K562 (cell line): ENCODE results near the gene ELAC2. TPM values are rescaled to one million over a fixed set of nuclear protein-coding genes. Genes with fewer than 3 reads are reported as not detected.

Source experiments
- ATAC-seq: fragments of 200-7000 bp; cut with Tn5 transposase; 3 replicates; pipeline ENCODE4 v1.9.1; 2020; ENCODE audit warnings: moderate library complexity
- BruUV-seq: library from RNA; stranded (reverse); fragments of 400-500 nt; replicated peaks from 2 replicates; lab custom pipeline; 2021; lab: Mats Ljungman, UMichigan
- CTCF ChIA-PET: fragments of 300-600 bp; formaldehyde crosslinking; extraction: SDS; loops from one replicate; lab custom pipeline; 2021; ENCODE audit warnings: low intra/inter-chr PET ratio; lab: Yijun Ruan, JAX
- POLR2A ChIA-PET: fragments of 300-600, 350-650 bp; sonication (Branson Sonifier 250); formaldehyde crosslinking; extraction: SDS; loops from one replicate; lab custom pipeline; 2021; ENCODE audit warnings: antibody characterized with exemption, inconsistent platforms; lab: Yijun Ruan, JAX
- DNase-seq, 4 experiments: peaks; one replicate each; pipeline versions ENCODE4 v3.0.0 to v3.0.0-alpha.2; 2011 to 2018; ENCODE audit warnings: low spot score in 3 of 4, mixed read lengths in 3 of 4; ENCODE audit errors: extremely low read depth in 1 of 4
- FAIRE-seq: peaks from 2 replicates; lab custom pipeline; 2011; peaks lifted over from hg19 to GRCh38; lab: Jason Lieb, UNC
- H2AFZ ChIP-seq: 2 replicates; pipeline ENCODE4 v1.6.0; 2011; ENCODE audit warnings: low read depth, low read length, control low read depth, inconsistent platforms
- H3K27ac ChIP-seq: fragments of 200-600 bp; 3 replicates; pipeline ENCODE4 v1.8.0; 2011; ENCODE audit warnings: low read depth, mild to moderate bottlenecking, control low read depth, inconsistent platforms, low read length, moderate library complexity, mixed read lengths; ENCODE audit errors: extremely low read depth
- H3K27me3 ChIP-seq, 2 experiments: fragments of 300-600 bp in 1 of 2; 2 replicates in 1 of 2; 3 replicates in 1 of 2; pipeline versions ENCODE4 v1.6.0 to v1.8.0; 2011; ENCODE audit warnings: inconsistent platforms in 2 of 2, low read length in 2 of 2, mild to moderate bottlenecking in 1 of 2, mixed read lengths in 1 of 2, moderate library complexity in 1 of 2; ENCODE audit not compliant: control insufficient read depth in 2 of 2, insufficient read depth in 2 of 2
- H3K36me3 ChIP-seq: fragments of 300-600 bp; 3 replicates; pipeline ENCODE4 v1.8.0; 2011; ENCODE audit warnings: mild to moderate bottlenecking, low read length, inconsistent platforms; ENCODE audit not compliant: control insufficient read depth, insufficient read depth
- H3K4me1 ChIP-seq, 2 experiments: fragments of 200-600 bp in 1 of 2; replicated peaks in 1 of 2; 2 replicates in 1 of 2; 3 replicates in 1 of 2; pipeline versions ENCODE4 v1.5.1 to v1.8.0; 2011; ENCODE audit warnings: inconsistent platforms in 2 of 2, low read length in 2 of 2, mild to moderate bottlenecking in 1 of 2, mixed read lengths in 1 of 2, moderate library complexity in 1 of 2; ENCODE audit not compliant: control insufficient read depth in 2 of 2, insufficient read depth in 2 of 2
- H3K4me2 ChIP-seq: 2 replicates; pipeline ENCODE4 v1.6.1; 2011; ENCODE audit warnings: low read length, control low read depth, inconsistent platforms, mixed read lengths; ENCODE audit not compliant: insufficient read depth
- H3K4me3 ChIP-seq: fragments of 200-600 bp; sonication (generic), shearing (Covaris generic); 2 replicates; pipeline ENCODE4 v1.5.1; 2016; ENCODE audit warnings: control low read depth, inconsistent platforms
- H3K79me2 ChIP-seq: fragments of 200-600 bp; 3 replicates; pipeline ENCODE4 v1.8.0; 2011; ENCODE audit warnings: low read length, inconsistent platforms; ENCODE audit not compliant: control insufficient read depth, insufficient read depth
- H3K9ac ChIP-seq, 2 experiments: 2 replicates each; pipeline versions ENCODE4 v1.6.0 to v1.6.1; 2011; ENCODE audit warnings: low read depth in 2 of 2, low read length in 2 of 2, control low read depth in 1 of 2, inconsistent platforms in 1 of 2, mild to moderate bottlenecking in 1 of 2, mixed read lengths in 1 of 2; ENCODE audit not compliant: insufficient read depth in 1 of 2
- H3K9me1 ChIP-seq: one replicate; pipeline ENCODE4 v1.6.0; 2011; ENCODE audit warnings: inconsistent platforms, mild to moderate bottlenecking, low read length, moderate library complexity; ENCODE audit not compliant: control insufficient read depth, insufficient read depth
- H3K9me3 ChIP-seq: replicated peaks from 2 replicates; pipeline ENCODE4 v1.5.1; 2011; ENCODE audit warnings: low read depth, low read length, inconsistent platforms; ENCODE audit not compliant: control insufficient read depth, insufficient read depth
- H4K20me1 ChIP-seq: replicated peaks from 2 replicates; pipeline ENCODE4 v1.6.1; 2011; ENCODE audit warnings: low read length, inconsistent platforms, mixed read lengths; ENCODE audit not compliant: control insufficient read depth, insufficient read depth
- BRF1 ChIP-seq: IDR thresholded peaks from 3 replicates; pipeline ENCODE4 v1.6.1; 2011; ENCODE audit warnings: borderline replicate concordance, mild to moderate bottlenecking; ENCODE audit not compliant: insufficient read length; ENCODE audit errors: extremely low read depth
- ETV1 ChIP-seq: fragments of 450-650 bp; conservative IDR thresholded peaks from 2 replicates; pipeline ENCODE4 v1.6.1; 2016; ENCODE audit warnings: missing genetic modification characterization, control low read depth, low read depth, missing compliant biosample characterization
- HMGN3 ChIP-seq: IDR thresholded peaks from 2 replicates; pipeline ENCODE4 v1.6.1; 2011; ENCODE audit warnings: borderline replicate concordance, low read depth, mild to moderate bottlenecking, mixed read lengths, low read length; ENCODE audit not compliant: insufficient read length; ENCODE audit errors: extremely low read depth
- HNRNPK ChIP-seq: fragments of 200-400 bp; formaldehyde crosslinking; IDR thresholded peaks from one replicate; pipeline ENCODE4 v1.6.1; 2018; ENCODE audit warnings: mild to moderate bottlenecking, low read depth, low read length; ENCODE audit not compliant: poor library complexity, severe bottlenecking
- PHF21A ChIP-seq: fragments of 450-650 bp; IDR thresholded peaks from 2 replicates; pipeline ENCODE4 v1.6.1; 2017; ENCODE audit warnings: low read depth, borderline replicate concordance
- RBM34 ChIP-seq: fragments of 200-400 bp; formaldehyde crosslinking; IDR thresholded peaks from 2 replicates; pipeline ENCODE4 v1.6.1; 2018; ENCODE audit warnings: low read length, borderline replicate concordance; ENCODE audit not compliant: insufficient read depth
- STAG1 ChIP-seq: sonication (generic); formaldehyde crosslinking; IDR thresholded peaks from 2 replicates; pipeline ENCODE4 v1.5.0; 2020; ENCODE audit warnings: missing genetic modification reagents, borderline replicate concordance
- ZNF75A ChIP-seq: fragments of 450-650 bp; formaldehyde crosslinking; IDR thresholded peaks from 2 replicates; pipeline ENCODE4 v1.4.0; 2020; ENCODE audit warnings: mild to moderate bottlenecking
- WGBS: fragments of 100-300 bp; shearing (Covaris generic); methylation state at CpG from one replicate; pipeline ENCODE4 v1.1.6; 2016; ENCODE audit warnings: low coverage, mixed read lengths; ENCODE audit not compliant: insufficient coverage; ENCODE audit errors: missing lambda C conversion rate; 5-methylcytosine and 5-hydroxymethylcytosine counted together
- in situ Hi-C: fragments of 300-500 bp; cut with MboI; formaldehyde crosslinking; loops from 4 replicates; pipeline ENCODE4 v1.15.0; 2018; ENCODE audit warnings: inconsistent platforms, mixed read lengths
- intact Hi-C: fragments of 100-400 bp; cut with micrococcal nuclease; formaldehyde crosslinking; loops from 2 replicates; pipeline ENCODE4 v1.14.2; 2022
- polyA plus RNA-seq, 8 experiments: library from polyadenylated mRNA; depleted of rRNA in 4 of 8; stranded (reverse) in 5 of 8; unstranded in 3 of 8; fragments of >200 nt; fragmentation: Nextera tagmentation in 2 of 8; fragmentation: Illumina TruSeq in 1 of 8; extraction: Ambion mirVana in 2 of 8; extraction: Trizol in 1 of 8; gene quantifications; 2 replicates each; pipeline versions ENCODE4 v1.2.1 to v1.2.3, GENCODE V29; 2011 to 2014; ENCODE audit warnings: inconsistent platforms in 1 of 8, missing spikeins in 1 of 8
- total RNA-seq, 7 experiments: library from RNA; depleted of rRNA in 6 of 7; stranded (reverse); fragments of >200 nt in 6 of 7; fragmentation: Illumina TruSeq in 2 of 7; extraction: Trizol in 2 of 7; gene quantifications; 2 replicates each; pipeline versions ENCODE4 v1.2.1 to v1.2.3, GENCODE V29; 2011 to 2021; ENCODE audit warnings: low replicate concordance in 1 of 7
- TF ChIP-seq, protein P1 (sequence below): fragments of 450-650 bp; IDR thresholded peaks from 2 replicates; pipeline ENCODE4 v1.6.1; 2016; ENCODE audit warnings: low read depth
- TF ChIP-seq, protein P2 (sequence below), 2 experiments: fragments of 450-650 bp in 1 of 2; sonication (generic) in 1 of 2; formaldehyde crosslinking; conservative IDR thresholded peaks; 2 replicates each; pipeline versions ENCODE4 v1.4.0 to v1.8.1; 2020 to 2022; ENCODE audit warnings: mild to moderate bottlenecking in 1 of 2, missing genetic modification reagents in 1 of 2

Gene ELAC2
- total and polyA plus RNA-seq, 9 of the 15 experiments (the other 6 are each of a cell fraction or from before 2014, with no cell fraction given): 4.5 to 129 (median 70.6) TPM

DNA sequence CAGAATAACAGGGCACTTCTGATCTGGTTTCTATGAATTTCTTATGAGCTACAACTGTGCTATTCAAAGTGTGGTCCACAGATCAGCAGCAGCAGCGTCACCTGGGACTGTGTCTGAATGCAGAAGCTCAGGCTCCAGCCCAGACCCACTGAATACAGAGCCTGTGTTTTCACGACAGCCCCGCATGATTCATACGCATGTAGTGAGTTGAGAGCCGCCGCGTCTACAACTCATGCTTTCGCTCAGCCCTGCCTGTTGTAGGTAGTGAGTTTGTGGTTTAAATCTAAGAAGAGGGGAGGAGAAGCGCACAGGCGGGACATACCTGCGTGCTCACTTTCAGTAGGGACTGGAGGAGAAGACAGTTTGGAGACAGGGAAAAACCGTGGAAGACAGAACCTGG lies 28.5 kb upstream of the ELAC2 start:
- no peak overlapping the region for H3K4me3 ChIP-seq
- POLR2A ChIA-PET: no interaction called here
- no peaks in the 10 kb centered on the region for H3K9me1 ChIP-seq
- H3K9ac ChIP-seq: no peak overlapping the region
- no peak overlapping the region for H2AFZ ChIP-seq
- no peaks in the 10 kb centered on the region for H4K20me1 ChIP-seq
- no peaks in the 10 kb centered on the region for H3K36me3 ChIP-seq
- in situ Hi-C loops: no loop called here
- no peaks in the 10 kb centered on the region for H3K79me2 ChIP-seq
- no TSS peak for BruUV-seq
- ATAC-seq (no peak), DNase-seq (no peak), FAIRE-seq (no peak)
- H3K27ac ChIP-seq: no peak overlapping the region
- H3K27me3 ChIP-seq: peaks cover 3 to 13% of the 10 kb centered on the region in 2 experiments; a peak in 3 of 5 replicates
- 2% methylated on average over 9 of the region's 12 CpGs for WGBS
- CTCF ChIA-PET: no interaction called here
- no peaks in the 10 kb centered on the region for H3K4me1 ChIP-seq
- no peak overlapping the region for H3K4me2 ChIP-seq
- intact Hi-C loops: no loop called here
- H3K9me3 ChIP-seq: no peaks in the 10 kb centered on the region
- no peak for TF ChIP-seq ETV1
- no peak for TF ChIP-seq PHF21A
- no peak for TF ChIP-seq HNRNPK
- TF ChIP-seq, protein P1, sequence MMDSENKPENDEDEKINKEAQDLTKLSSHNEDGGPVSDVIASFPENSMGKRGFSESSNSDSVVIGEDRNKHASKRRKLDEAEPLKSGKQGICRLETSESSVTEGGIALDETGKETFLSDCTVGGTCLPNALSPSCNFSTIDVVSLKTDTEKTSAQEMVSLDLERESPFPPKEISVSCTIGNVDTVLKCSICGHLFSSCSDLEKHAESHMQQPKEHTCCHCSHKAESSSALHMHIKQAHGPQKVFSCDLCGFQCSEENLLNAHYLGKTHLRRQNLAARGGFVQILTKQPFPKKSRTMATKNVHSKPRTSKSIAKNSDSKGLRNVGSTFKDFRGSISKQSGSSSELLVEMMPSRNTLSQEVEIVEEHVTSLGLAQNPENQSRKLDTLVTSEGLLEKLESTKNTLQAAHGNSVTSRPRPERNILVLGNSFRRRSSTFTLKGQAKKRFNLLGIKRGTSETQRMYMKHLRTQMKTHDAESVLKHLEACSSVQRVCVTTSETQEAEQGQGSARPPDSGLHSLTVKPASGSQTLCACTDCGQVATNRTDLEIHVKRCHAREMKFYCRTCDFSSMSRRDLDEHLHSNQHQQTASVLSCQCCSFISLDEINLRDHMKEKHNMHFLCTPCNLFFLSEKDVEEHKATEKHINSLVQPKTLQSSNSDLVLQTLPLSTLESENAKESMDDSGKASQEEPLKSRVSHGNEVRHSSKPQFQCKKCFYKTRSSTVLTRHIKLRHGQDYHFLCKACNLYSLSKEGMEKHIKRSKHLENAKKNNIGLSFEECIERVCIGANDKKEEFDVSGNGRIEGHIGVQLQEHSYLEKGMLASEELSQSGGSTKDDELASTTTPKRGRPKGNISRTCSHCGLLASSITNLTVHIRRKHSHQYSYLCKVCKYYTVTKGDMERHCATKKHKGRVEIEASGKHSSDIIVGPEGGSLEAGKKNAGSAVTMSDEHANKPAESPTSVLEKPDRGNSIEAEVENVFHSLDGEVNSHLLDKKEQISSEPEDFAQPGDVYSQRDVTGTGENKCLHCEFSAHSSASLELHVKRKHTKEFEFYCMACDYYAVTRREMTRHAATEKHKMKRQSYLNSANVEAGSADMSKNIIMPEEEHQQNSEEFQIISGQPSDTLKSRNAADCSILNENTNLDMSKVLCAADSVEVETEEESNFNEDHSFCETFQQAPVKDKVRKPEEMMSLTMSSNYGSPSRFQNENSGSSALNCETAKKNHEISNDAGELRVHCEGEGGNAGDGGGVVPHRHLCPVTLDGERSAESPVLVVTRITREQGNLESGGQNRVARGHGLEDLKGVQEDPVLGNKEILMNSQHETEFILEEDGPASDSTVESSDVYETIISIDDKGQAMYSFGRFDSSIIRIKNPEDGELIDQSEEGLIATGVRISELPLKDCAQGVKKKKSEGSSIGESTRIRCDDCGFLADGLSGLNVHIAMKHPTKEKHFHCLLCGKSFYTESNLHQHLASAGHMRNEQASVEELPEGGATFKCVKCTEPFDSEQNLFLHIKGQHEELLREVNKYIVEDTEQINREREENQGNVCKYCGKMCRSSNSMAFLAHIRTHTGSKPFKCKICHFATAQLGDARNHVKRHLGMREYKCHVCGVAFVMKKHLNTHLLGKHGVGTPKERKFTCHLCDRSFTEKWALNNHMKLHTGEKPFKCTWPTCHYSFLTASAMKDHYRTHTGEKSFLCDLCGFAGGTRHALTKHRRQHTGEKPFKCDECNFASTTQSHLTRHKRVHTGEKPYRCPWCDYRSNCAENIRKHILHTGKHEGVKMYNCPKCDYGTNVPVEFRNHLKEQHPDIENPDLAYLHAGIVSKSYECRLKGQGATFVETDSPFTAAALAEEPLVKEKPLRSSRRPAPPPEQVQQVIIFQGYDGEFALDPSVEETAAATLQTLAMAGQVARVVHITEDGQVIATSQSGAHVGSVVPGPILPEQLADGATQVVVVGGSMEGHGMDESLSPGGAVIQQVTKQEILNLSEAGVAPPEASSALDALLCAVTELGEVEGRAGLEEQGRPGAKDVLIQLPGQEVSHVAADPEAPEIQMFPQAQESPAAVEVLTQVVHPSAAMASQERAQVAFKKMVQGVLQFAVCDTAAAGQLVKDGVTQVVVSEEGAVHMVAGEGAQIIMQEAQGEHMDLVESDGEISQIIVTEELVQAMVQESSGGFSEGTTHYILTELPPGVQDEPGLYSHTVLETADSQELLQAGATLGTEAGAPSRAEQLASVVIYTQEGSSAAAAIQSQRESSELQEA: no peak
- TF ChIP-seq RBM34: no peak
- no peak for TF ChIP-seq STAG1 (CRISPR knock-in tag)
- TF ChIP-seq, protein P2, sequence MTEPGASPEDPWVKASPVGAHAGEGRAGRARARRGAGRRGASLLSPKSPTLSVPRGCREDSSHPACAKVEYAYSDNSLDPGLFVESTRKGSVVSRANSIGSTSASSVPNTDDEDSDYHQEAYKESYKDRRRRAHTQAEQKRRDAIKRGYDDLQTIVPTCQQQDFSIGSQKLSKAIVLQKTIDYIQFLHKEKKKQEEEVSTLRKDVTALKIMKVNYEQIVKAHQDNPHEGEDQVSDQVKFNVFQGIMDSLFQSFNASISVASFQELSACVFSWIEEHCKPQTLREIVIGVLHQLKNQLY (CRISPR knock-in tag; conservative IDR thresholded peaks at IDR 0.05): no peak
- no peak for TF ChIP-seq HMGN3
- TF ChIP-seq ZNF75A (CRISPR knock-in tag): no peak
- no peak for TF ChIP-seq BRF1
